Fibroblast of the aortic adventitia (primary cell): Measurements from ENCODE around the gene BCAS3. TPM values are rescaled to one million over a fixed set of nuclear protein-coding genes. Genes with fewer than 3 reads are reported as not detected.

Experiments used
- DNase-seq: peaks from one replicate; pipeline ENCODE4 v3.0.0-alpha.2; 2010; ENCODE audit warnings: low read depth
- H3K4me3 ChIP-seq: 2 replicates; pipeline ENCODE4 v1.5.1; 2011; ENCODE audit warnings: low read depth, mild to moderate bottlenecking, control low read depth, low read length, moderate library complexity
- total RNA-seq: library from RNA; depleted of rRNA; stranded (reverse); fragments of >200 nt; gene quantifications from 2 replicates; pipeline ENCODE4 v1.2.3, GENCODE V29; 2012; ENCODE audit warnings: low replicate concordance
- TF ChIP-seq, protein P1 (sequence below): IDR thresholded peaks from 2 replicates; pipeline ENCODE4 v1.5.1; 2011; ENCODE audit warnings: mild to moderate bottlenecking, low read length, control low read depth, inconsistent platforms; ENCODE audit not compliant: insufficient read depth

The BCAS3 gene
- total RNA-seq, 1 donor, result 29.6 TPM

DNA sequence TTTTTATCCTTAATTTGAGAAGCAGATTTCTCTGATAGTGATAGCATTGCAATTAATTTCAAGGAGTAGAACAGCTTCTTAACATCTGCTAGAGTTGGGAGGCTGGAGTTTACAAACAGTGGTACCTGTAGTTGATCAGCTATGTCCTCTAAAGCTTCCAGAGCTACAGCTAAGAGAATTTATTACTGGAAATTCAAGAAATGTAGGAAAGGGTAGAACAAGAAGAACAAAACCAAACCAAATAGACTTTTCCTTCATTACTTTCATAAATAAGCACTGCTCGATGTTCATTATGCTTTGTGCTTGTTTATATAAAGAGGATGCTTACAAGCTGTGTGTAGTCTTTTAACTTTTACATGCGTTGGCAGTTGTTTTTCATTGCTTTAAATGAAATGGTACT is 388.4 kb downstream of the BCAS3 start:
- TF ChIP-seq, protein P1, sequence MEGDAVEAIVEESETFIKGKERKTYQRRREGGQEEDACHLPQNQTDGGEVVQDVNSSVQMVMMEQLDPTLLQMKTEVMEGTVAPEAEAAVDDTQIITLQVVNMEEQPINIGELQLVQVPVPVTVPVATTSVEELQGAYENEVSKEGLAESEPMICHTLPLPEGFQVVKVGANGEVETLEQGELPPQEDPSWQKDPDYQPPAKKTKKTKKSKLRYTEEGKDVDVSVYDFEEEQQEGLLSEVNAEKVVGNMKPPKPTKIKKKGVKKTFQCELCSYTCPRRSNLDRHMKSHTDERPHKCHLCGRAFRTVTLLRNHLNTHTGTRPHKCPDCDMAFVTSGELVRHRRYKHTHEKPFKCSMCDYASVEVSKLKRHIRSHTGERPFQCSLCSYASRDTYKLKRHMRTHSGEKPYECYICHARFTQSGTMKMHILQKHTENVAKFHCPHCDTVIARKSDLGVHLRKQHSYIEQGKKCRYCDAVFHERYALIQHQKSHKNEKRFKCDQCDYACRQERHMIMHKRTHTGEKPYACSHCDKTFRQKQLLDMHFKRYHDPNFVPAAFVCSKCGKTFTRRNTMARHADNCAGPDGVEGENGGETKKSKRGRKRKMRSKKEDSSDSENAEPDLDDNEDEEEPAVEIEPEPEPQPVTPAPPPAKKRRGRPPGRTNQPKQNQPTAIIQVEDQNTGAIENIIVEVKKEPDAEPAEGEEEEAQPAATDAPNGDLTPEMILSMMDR, result no peak
- no peak for DNase-seq
- no peak overlapping the region for H3K4me3 ChIP-seq

DNA sequence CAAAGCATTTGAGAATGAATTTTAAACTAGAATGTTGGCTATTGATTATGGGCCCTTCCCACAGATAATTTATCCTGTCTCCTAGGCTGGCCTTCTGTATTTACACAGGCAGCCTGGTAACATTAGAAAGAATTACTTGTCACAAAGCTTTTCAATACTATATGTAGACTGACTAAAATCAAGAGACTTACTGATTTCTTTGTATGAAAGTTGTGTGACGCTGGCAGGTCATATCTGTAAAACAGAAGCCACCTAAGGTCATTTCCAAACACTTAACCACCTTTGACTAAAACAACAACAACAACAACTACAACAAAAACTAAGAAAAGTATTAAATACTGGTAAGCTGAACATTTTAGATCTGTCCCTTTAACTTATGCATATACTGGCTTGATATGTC is 393.0 kb downstream of the BCAS3 start:
- H3K4me3 ChIP-seq, result no peak overlapping the region
- TF ChIP-seq, protein P1, result no peak

DNA sequence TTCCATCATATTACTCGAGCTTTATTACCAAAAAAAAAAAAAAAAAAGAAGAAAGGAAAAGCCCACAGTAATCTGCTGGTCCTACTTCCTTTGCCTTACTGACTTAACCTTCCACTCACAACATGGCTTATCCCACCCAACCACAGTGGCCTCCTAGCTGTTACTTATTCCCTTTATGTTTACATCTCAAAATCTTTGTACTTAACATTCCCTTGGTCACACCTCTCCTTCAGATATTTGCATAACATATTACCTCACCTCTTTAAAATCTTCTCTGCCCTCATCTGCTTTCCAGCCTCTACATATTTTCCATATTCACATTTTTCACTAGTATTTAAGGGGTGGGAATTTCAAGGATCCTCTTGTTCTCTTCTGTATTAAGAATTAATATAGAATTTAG is 395.0 kb downstream of the BCAS3 start:
- no peak for DNase-seq
- no peak overlapping the region for H3K4me3 ChIP-seq
- TF ChIP-seq, protein P1, result no peak

More for the DNA sequence above, 393.0 kb downstream of the BCAS3 start:
- no peak for DNase-seq

DNA sequence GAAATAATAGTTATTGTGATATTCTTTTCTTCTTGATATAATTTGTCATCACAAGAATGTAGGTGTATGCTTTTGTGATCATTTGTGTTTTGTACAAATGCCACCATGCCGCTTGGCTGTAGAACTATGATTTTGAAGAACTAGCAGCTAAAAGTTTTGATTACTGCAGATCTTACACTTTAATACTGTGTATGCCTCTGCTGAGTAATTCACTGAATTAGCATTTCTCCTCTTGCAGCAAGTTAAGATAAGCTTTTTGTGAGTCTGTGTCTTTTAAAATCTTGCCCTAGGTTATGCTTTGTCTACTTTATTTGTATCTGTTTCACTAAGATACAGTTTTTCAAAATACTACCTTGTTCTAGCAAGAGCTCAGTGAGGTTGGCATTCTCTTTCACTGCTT is 395.5 kb downstream of the BCAS3 start:
- no peak overlapping the region for H3K4me3 ChIP-seq
- TF ChIP-seq, protein P1, result no peak
- no peak for DNase-seq

DNA sequence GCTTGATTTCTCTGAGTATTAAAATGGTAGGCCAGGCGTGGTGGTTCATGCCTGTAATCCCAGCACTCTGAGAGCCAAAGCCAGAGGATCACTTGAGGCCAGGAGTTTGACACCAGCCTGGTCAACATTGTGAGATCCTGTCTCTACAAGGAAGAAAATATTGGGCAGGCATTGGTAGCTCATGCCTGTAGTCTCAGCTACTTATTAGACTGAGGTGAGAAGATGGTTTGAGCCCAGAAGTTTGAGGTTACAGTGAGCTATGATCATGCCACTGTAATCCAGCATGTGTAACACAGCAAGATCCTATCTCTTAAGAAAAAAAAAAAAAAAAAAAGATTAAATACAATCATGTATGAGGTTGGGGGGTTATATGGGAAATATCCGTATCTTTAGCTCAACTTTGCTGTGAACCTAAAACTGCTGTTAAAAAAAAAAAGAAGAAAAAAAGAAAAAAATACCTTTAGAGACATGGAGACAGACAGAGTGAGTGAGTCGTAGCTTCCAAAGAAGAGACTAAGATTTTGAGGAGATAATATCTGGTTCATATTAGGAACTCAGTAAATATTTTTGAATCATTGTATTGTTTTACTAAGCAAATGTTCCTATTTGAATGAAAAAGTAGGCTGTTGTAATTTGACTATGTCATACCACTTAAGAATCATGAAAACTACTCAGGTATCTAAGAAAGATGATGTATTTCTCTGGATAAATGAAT is 396.3 kb downstream of the BCAS3 start:
- H3K4me3 ChIP-seq, result no peak overlapping the region
- TF ChIP-seq, protein P1, result no peak
- no peak for DNase-seq

DNA sequence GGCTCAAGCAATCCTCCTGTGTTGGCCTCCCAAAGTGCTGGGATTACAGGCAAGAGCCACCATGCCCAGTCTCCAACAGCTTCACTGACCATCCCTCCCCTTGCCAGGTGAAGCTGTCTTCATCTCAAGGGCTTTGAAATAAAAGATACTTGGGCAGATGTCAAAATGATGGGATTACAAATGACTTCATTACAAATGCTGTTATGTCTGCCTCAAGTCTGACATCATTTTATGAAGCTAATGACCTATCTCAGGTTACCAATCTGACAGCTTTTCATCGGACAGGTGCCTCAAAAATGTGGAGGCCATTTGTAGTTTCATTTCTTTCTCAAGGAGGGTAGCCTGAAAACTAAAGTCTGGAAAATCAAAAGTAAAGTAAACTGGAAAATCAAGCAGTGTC is 398.3 kb downstream of the BCAS3 start:
- TF ChIP-seq, protein P1, result no peak
- no peak overlapping the region for H3K4me3 ChIP-seq
- DNase-seq, result no peak

DNA sequence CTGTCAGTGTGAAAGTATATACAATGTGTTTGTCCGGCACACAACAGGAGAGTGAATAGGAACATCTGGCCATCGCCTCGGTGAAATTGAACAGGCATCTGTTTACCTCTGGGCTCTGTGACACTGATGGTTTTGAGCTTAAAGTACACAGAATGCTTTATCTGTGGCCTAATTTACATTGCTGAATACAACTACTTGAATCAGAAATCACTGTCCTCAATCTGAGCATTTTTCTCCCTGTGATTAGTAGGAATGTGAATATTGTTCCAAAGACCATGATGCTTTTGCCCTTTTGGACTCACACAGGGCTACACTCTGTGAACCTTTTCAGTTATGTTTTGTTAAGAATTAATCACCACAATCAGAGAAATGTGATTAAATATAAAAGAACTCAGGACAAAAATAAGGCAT is 399.0 kb downstream of the BCAS3 start:
- DNase-seq, result peak; percentile 52
- TF ChIP-seq, protein P1, result no peak
- no peak overlapping the region for H3K4me3 ChIP-seq
